Measurements from ENCODE around the gene TAOK3. TPM values are rescaled to one million over a fixed set of nuclear protein-coding genes. Genes with fewer than 3 reads are reported as not detected.

Gene TAOK3
- total RNA-seq, 1 donor from 2014 or later = 1.1 TPM

DNA sequence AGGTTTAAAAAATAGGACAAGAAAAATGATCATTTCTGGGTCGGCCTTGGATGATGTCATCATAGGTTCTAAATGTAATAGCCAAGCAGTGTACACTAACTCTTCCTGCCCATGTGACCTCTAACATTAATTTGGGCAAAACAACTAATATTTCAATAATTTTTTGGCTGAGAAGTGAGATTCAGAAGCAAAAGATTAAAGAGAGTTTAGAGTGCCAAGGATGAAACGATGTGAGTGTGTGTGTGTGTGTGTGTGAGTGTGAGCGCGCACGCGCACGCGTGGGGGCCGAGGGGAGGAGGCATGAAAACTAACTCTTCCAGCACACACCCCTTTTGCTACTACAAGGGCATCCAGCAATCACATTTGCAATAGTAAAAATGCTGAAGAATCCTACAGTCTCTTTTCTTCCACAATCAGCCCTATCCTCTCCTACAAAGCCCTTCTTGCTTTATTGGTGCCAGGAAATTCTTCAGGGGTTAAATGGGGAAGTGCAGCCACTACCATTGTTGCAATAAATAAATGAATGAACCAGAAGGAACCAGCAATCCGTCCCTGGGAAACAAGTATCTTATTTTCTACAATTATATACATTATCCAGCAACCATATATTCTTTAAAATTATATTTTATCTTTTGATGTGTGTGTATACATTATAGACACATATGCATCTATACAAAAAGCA is 183.9 kb downstream of the TAOK3 start:
- TF ChIP-seq EZH2 (IDR thresholded peaks at IDR 0.05) (no peak), EZH2phosphoT487 (IDR thresholded peaks at IDR 0.05) (no peak)
- TF ChIP-seq, protein P1, sequence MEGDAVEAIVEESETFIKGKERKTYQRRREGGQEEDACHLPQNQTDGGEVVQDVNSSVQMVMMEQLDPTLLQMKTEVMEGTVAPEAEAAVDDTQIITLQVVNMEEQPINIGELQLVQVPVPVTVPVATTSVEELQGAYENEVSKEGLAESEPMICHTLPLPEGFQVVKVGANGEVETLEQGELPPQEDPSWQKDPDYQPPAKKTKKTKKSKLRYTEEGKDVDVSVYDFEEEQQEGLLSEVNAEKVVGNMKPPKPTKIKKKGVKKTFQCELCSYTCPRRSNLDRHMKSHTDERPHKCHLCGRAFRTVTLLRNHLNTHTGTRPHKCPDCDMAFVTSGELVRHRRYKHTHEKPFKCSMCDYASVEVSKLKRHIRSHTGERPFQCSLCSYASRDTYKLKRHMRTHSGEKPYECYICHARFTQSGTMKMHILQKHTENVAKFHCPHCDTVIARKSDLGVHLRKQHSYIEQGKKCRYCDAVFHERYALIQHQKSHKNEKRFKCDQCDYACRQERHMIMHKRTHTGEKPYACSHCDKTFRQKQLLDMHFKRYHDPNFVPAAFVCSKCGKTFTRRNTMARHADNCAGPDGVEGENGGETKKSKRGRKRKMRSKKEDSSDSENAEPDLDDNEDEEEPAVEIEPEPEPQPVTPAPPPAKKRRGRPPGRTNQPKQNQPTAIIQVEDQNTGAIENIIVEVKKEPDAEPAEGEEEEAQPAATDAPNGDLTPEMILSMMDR (IDR thresholded peaks at IDR 0.05) = no peak
- no peak overlapping the region for H2AFZ ChIP-seq (replicated peaks)

GRCh38 chr12:118187751-118188435 is 184.8 kb downstream of the TAOK3 start:
- no peaks in the 10 kb centered on the region for H3K27me3 Mint-ChIP-seq (ENCODE audit: insufficient read depth, low read depth)
- no peaks in the 10 kb centered on the region for H3K36me3 Mint-ChIP-seq
- no peaks in the 10 kb centered on the region for H4K20me1 ChIP-seq (ENCODE audit: low read depth)
- no peaks in the 10 kb centered on the region for H3K79me2 ChIP-seq (ENCODE audit: low read depth)
- no peak overlapping the region for H3K27ac ChIP-seq
- H3K9me3 Mint-ChIP-seq = no peaks in the 10 kb centered on the region
- DNase-seq (ENCODE audit: low spot score) = no peak
- H3K27ac Mint-ChIP-seq = peak overlapping the region; percentile 72
- H3K4me3 ChIP-seq = no peak overlapping the region
- peaks cover 33% of the 10 kb centered on the region for H3K4me1 Mint-ChIP-seq
- H3K4me1 ChIP-seq = peaks cover 17% of the 10 kb centered on the region
- H3K9me3 ChIP-seq (ENCODE audit: low read depth) = no peaks in the 10 kb centered on the region
- no peak overlapping the region for H2AFZ ChIP-seq (replicated peaks)
- no peaks in the 10 kb centered on the region for H3K36me3 ChIP-seq
- TF ChIP-seq EZH2 (IDR thresholded peaks at IDR 0.05) = no peak
- no peak for TF ChIP-seq EZH2phosphoT487 (IDR thresholded peaks at IDR 0.05)
- TF ChIP-seq, protein P1 (IDR thresholded peaks at IDR 0.05) = no peak
- H3K27me3 ChIP-seq = no peaks in the 10 kb centered on the region
- H3K9ac ChIP-seq = no peak overlapping the region
- H3F3A ChIP-seq (ENCODE audit: low read depth) = peaks cover 13% of the 10 kb centered on the region
- H3K4me3 Mint-ChIP-seq = peak overlapping the region; percentile 62
- H3K4me2 ChIP-seq = no peak overlapping the region

More for the DNA sequence above, 183.9 kb downstream of the TAOK3 start:
- Histone ChIP-seq H3F3A (ENCODE audit: low read depth) (peaks cover 13% of the 10 kb centered on the region), H3K79me2 (ENCODE audit: low read depth) (no peaks in the 10 kb centered on the region), H4K20me1 (ENCODE audit: low read depth) (no peaks in the 10 kb centered on the region), H3K4me1 (peaks cover 17% of the 10 kb centered on the region), H3K9ac (no peak overlapping the region), H3K27ac (no peak overlapping the region), H3K36me3 (no peaks in the 10 kb centered on the region), H3K4me3 (no peak overlapping the region), H3K9me3 (ENCODE audit: low read depth) (no peaks in the 10 kb centered on the region), H3K27me3 (no peaks in the 10 kb centered on the region), H3K4me2 (peak overlapping the region; percentile 62)
- H3K36me3 Mint-ChIP-seq = no peaks in the 10 kb centered on the region
- peak overlapping the region; percentile 81 for H3K27ac Mint-ChIP-seq
- no peak for DNase-seq (ENCODE audit: low spot score)
- H3K4me1 Mint-ChIP-seq = peaks cover 33% of the 10 kb centered on the region
- no peaks in the 10 kb centered on the region for H3K27me3 Mint-ChIP-seq (ENCODE audit: insufficient read depth, low read depth)
- H3K4me3 Mint-ChIP-seq = peak overlapping the region; percentile 85
- no peaks in the 10 kb centered on the region for H3K9me3 Mint-ChIP-seq

DNA sequence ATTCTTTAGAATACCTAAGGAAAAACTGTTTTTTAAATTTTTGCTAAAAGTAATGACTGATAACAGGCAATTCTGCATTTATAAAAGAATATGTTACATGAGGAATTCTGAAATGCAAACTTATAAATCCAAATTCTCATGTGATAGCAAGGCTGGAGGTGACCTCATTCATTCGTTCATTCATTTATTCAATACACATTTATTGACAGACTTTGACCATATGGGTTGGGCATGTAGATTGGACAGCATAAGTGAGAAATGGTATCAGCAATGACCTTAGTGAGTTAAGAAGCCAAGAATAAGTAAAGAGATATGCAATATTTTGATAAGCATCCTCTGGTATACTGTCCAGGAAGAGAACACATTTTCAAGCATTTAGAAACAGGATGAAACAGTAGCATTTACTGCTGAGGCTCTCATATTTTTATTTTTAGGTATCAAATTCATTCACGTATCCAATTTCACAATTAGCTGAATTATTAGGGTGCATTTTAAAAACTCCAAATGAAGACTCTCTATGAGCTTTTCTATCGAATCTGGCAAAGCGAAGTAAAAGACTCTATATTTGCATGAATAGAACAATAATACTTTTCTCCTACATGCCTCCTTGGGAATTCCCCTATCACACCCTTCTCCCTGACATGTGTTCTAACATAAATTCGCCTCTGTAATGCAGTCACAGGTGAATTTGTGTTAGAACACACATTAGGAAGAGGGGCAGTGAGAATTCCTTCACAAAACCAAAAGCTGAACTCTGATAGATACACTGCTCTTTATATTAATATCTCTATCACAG is 186.9 kb downstream of the TAOK3 start:
- Mint-ChIP-seq H3K36me3 (no peaks in the 10 kb centered on the region), H3K4me1 (peaks cover 36% of the 10 kb centered on the region), H3K4me3 (no peak overlapping the region), H3K9me3 (no peaks in the 10 kb centered on the region), H3K27me3 (ENCODE audit: insufficient read depth, low read depth) (peaks cover 2% of the 10 kb centered on the region), H3K27ac (no peak overlapping the region)
- no peaks in the 10 kb centered on the region for H4K20me1 ChIP-seq (ENCODE audit: low read depth)
- H3K27me3 ChIP-seq = no peaks in the 10 kb centered on the region
- peaks cover 17% of the 10 kb centered on the region for H3K4me1 ChIP-seq
- no peak overlapping the region for H3K4me3 ChIP-seq
- no peaks in the 10 kb centered on the region for H3K9me3 ChIP-seq (ENCODE audit: low read depth)
- H3K36me3 ChIP-seq = no peaks in the 10 kb centered on the region
- no peak overlapping the region for H3K9ac ChIP-seq
- DNase-seq (ENCODE audit: low spot score) = no peak
- no peak overlapping the region for H3K27ac ChIP-seq
- no peak overlapping the region for H2AFZ ChIP-seq (replicated peaks)
- no peaks in the 10 kb centered on the region for H3K79me2 ChIP-seq (ENCODE audit: low read depth)
- H3F3A ChIP-seq (ENCODE audit: low read depth) = peaks cover 13% of the 10 kb centered on the region
- TF ChIP-seq EZH2phosphoT487 (IDR thresholded peaks at IDR 0.05) (no peak), EZH2 (IDR thresholded peaks at IDR 0.05) (no peak)
- TF ChIP-seq, protein P1 (IDR thresholded peaks at IDR 0.05) = no peak
- no peak overlapping the region for H3K4me2 ChIP-seq
